Calu3 (cell line): Measurements from ENCODE around the gene FURIN. TPM values are rescaled to one million over a fixed set of nuclear protein-coding genes. Genes with fewer than 3 reads are reported as not detected.

ENCODE experiments used
- BruUV-seq: library from RNA; stranded (reverse); fragments of 400-500 nt; replicated peaks from 2 replicates; lab custom pipeline; 2021; lab: Mats Ljungman, UMichigan
- CTCF ChIA-PET: fragments of 300-600 bp; sonication (Branson Sonifier 250); formaldehyde crosslinking; loops from one replicate; lab custom pipeline; 2022; ENCODE audit warnings: antibody characterized with exemption; lab: Charles Lee
- DNase-seq: peaks from one replicate; pipeline ENCODE4 v3.0.0; 2022
- H3K27ac Mint-ChIP-seq: one replicate; pipeline ENCODE4 v1.8.0; 2022; ENCODE audit warnings: mixed read lengths; ENCODE audit not compliant: unreplicated experiment
- H3K27me3 Mint-ChIP-seq: one replicate; pipeline ENCODE4 v1.8.0; 2022; ENCODE audit warnings: mixed read lengths; ENCODE audit not compliant: unreplicated experiment
- H3K36me3 Mint-ChIP-seq: one replicate; pipeline ENCODE4 v1.8.0; 2022; ENCODE audit warnings: mild to moderate bottlenecking, moderate library complexity, mixed read lengths; ENCODE audit not compliant: insufficient read depth, unreplicated experiment
- H3K4me1 Mint-ChIP-seq: one replicate; pipeline ENCODE4 v1.8.0; 2022; ENCODE audit warnings: mild to moderate bottlenecking, low read depth, mixed read lengths; ENCODE audit not compliant: unreplicated experiment
- H3K4me3 Mint-ChIP-seq: one replicate; pipeline ENCODE4 v1.8.0; 2022; ENCODE audit warnings: mild to moderate bottlenecking, low read depth, moderate library complexity, mixed read lengths; ENCODE audit not compliant: unreplicated experiment
- H3K9me3 Mint-ChIP-seq: one replicate; pipeline ENCODE4 v1.8.0; 2022; ENCODE audit warnings: low read depth, mixed read lengths; ENCODE audit not compliant: unreplicated experiment
- CTCF ChIP-seq: fragments of 200-600 bp; IDR thresholded peaks from one replicate; pipeline ENCODE4 v1.8.0; 2022; ENCODE audit warnings: antibody characterized with exemption; ENCODE audit not compliant: unreplicated experiment
- intact Hi-C: fragments of 100-400 bp; cut with micrococcal nuclease; formaldehyde crosslinking; loops from one replicate; pipeline ENCODE4 v1.10.0; 2022; ENCODE audit not compliant: unreplicated experiment
- total RNA-seq: library from RNA; stranded (reverse); gene quantifications from 2 replicates; pipeline ENCODE4 v1.2.3, GENCODE V29; 2022

The FURIN gene
- total RNA-seq, 1 experiment from 2014 or later, result 76.6 TPM

- intact Hi-C loops, result no loop called here
- CTCF ChIA-PET, result no interaction called here
- BruUV-seq, result no TSS peak
Measured at GRCh38 chr15:90866800-90867199, 1.6 kb upstream of the FURIN start.

GRCh38 chr15:90869140-90869541 lies 753 bp downstream of the FURIN start:
- intact Hi-C loops, result no loop called here
- DNase-seq, result no peak
- Mint-ChIP-seq H3K36me3 (peaks cover 41% of the 10 kb centered on the region), H3K27me3 (no peaks in the 10 kb centered on the region), H3K9me3 (no peaks in the 10 kb centered on the region), H3K27ac (peak overlapping the region; percentile 85), H3K4me3 (no peak overlapping the region), H3K4me1 (peaks cover 66% of the 10 kb centered on the region)
- CTCF ChIA-PET, result no interaction called here
- no TSS peak for BruUV-seq
- no peak for TF ChIP-seq CTCF

More at GRCh38 chr15:90866800-90867199, 1.6 kb upstream of the FURIN start:
- Mint-ChIP-seq H3K27me3 (no peaks in the 10 kb centered on the region), H3K36me3 (peaks cover 28% of the 10 kb centered on the region), H3K27ac (no peak overlapping the region), H3K4me3 (no peak overlapping the region), H3K9me3 (no peaks in the 10 kb centered on the region), H3K4me1 (peaks cover 45% of the 10 kb centered on the region)
- no peak for DNase-seq
- TF ChIP-seq CTCF, result no peak

GRCh38 chr15:90869601-90870353 lies 1.4 kb downstream of the FURIN start:
- TF ChIP-seq CTCF, result no peak
- peaks cover 41% of the 10 kb centered on the region for H3K36me3 Mint-ChIP-seq
- DNase-seq, result peak; percentile 83
- H3K4me1 Mint-ChIP-seq, result peaks cover 67% of the 10 kb centered on the region
- intact Hi-C loops, result no loop called here
- H3K9me3 Mint-ChIP-seq, result no peaks in the 10 kb centered on the region
- no peaks in the 10 kb centered on the region for H3K27me3 Mint-ChIP-seq
- H3K27ac Mint-ChIP-seq, result peak overlapping the region; percentile 85
- BruUV-seq, result no TSS peak
- peak overlapping the region; percentile 73 for H3K4me3 Mint-ChIP-seq
- CTCF ChIA-PET, result interaction anchor here (0.6 kb wide), 1 partner anchor 31 kb away, joined by 4 read pairs; no protein-coding TSS in a partner anchor

- no peak for DNase-seq
- no peak for TF ChIP-seq CTCF
- H3K36me3 Mint-ChIP-seq, result peaks cover 42% of the 10 kb centered on the region
- BruUV-seq, result TSS peak; percentile 82
- peak overlapping the region; percentile 85 for H3K27ac Mint-ChIP-seq
- H3K4me1 Mint-ChIP-seq, result peaks cover 67% of the 10 kb centered on the region
- H3K27me3 Mint-ChIP-seq, result no peaks in the 10 kb centered on the region
- H3K9me3 Mint-ChIP-seq, result no peaks in the 10 kb centered on the region
- CTCF ChIA-PET, result interaction anchor here (0.6 kb wide), 1 partner anchor 31 kb away, joined by 4 read pairs; no protein-coding TSS in a partner anchor
- intact Hi-C loops, result no loop called here
- peak overlapping the region; percentile 73 for H3K4me3 Mint-ChIP-seq
Measured at GRCh38 chr15:90870354-90871138, 2.2 kb downstream of the FURIN start.
